GM12873 (cell line): ENCODE measurements around the gene EPG5.

Experiments
- CTCF ChIP-seq: IDR thresholded peaks from 2 replicates; pipeline ENCODE4 v1.5.1; 2012; ENCODE audit warnings: low read depth, mild to moderate bottlenecking, moderate library complexity, low read length, control low read depth; ENCODE audit not compliant: insufficient read depth; ENCODE audit errors: missing control alignments

Gene EPG5

GRCh38 chr18:45821711-45822110 lies 145.4 kb downstream of the EPG5 start:
- no peak for TF ChIP-seq CTCF

DNA sequence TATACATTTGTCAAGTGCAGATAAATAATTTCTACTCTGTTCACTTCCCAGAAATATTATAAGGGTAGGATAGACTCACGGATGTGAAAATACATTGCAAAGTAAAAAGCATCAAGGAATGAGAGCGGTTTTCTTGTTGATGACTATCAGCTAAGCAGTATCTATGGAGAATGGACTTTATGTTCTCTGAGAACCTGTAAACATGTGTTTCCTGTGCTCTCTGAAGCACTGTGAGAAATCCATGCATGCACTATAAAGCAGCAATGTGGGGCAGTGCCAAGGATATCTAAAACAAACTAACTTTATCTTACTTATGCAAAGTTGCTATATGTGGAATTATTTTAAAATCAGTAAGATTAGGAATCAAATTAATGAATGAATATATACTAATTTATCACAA lies 146.1 kb downstream of the EPG5 start:
- TF ChIP-seq CTCF = no peak

- TF ChIP-seq CTCF = no peak
Measured at GRCh38 chr18:45820106-45820745, 146.9 kb downstream of the EPG5 start.

GRCh38 chr18:45817543-45817942 lies 149.6 kb downstream of the EPG5 start:
- TF ChIP-seq CTCF = no peak

DNA sequence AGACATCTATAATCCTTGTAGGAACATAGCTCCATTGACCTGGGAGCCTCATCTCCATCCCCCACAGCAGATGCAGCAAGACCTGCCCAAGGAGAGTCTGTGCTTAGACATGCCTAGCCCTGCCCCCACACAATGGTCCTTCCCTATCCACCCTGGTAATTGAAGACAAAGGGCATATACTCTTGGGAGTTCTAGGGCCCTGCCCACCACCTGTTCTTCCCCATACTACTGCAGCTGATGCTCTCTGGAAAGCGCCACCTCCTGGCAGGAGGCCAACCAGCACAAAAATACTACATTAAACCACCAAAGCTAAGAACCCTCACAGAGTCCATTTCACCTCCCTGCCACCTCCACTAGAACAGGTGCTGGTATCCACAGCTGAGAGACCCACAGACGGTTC lies 160.0 kb downstream of the EPG5 start:
- peak; percentile 53 for TF ChIP-seq CTCF

DNA sequence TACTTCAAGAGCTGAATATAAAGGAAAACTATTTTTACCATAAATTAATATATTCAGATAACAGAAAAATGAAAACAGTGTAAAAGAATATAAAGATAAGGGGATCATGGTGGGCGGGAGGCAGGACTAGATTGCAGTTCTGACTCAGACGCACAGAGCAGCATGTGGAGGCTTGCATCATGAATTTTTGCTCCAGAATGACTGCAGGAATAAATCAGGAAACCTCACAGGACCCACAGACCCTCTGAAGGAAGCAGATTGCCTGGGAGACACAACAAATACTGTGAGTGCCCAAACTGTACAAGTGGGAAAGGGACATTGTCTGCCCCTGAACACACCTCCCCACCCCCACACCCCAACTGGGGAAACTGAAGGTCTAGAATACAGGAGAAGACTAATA lies 160.9 kb downstream of the EPG5 start:
- TF ChIP-seq CTCF = no peak

DNA sequence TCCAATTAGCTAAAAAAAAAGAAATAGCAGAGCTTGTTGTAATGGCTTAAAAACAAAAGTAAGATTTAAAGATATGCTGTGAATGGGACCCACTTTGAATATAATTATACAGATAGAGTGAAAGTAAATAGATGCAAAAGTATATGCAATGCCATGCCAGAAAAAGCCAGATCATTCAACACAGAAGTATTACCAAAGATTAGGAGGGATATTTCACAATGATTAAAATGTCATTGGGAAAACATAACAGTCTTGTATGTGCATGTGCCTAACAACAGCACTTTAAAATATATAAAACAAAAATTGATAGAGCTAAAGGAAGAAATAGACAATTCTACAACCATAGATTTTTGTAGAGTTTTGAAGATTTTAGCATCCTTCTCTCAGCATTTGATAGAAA lies 161.6 kb downstream of the EPG5 start:
- no peak for TF ChIP-seq CTCF
